Activated T-helper 1 cell treated with anti-CD3 and anti-CD28 coated beads, Interleukin-12 subunit alpha, Interleukin-12 subunit beta, Interleukin-2, Interleukin-4 antibody, amounts not matched to agents 30 ng/mL and 10 ng/mL and 1 ng/mL, durations not matched to agents 14 hours and 24 hours and 36 hours (primary cell): ENCODE data around the gene PRKACB. TPM values are rescaled to one million over a fixed set of nuclear protein-coding genes. Genes with fewer than 3 reads are reported as not detected.

Experiments
- DNase-seq: peaks from one replicate; pipeline ENCODE4 v3.0.0; 2021; ENCODE audit warnings: low spot score
- H3K27ac Mint-ChIP-seq: one replicate; pipeline ENCODE4 v1.8.0; 2021; ENCODE audit warnings: mild to moderate bottlenecking, mixed read lengths
- H3K27me3 Mint-ChIP-seq: one replicate; pipeline ENCODE4 v1.8.0; 2022; ENCODE audit warnings: mild to moderate bottlenecking, moderate library complexity, mixed read lengths; ENCODE audit not compliant: insufficient read depth
- H3K36me3 Mint-ChIP-seq: one replicate; pipeline ENCODE4 v1.8.0; 2021; ENCODE audit warnings: low read depth, mixed read lengths
- H3K4me1 Mint-ChIP-seq: one replicate; pipeline ENCODE4 v1.8.0; 2021; ENCODE audit warnings: low read depth, mixed read lengths
- H3K4me3 Mint-ChIP-seq: one replicate; pipeline ENCODE4 v1.8.0; 2021; ENCODE audit warnings: mild to moderate bottlenecking, moderate library complexity, mixed read lengths
- H3K9me3 Mint-ChIP-seq: one replicate; pipeline ENCODE4 v1.8.0; 2021; ENCODE audit warnings: mixed read lengths
- intact Hi-C: fragments of 100-400 bp; cut with micrococcal nuclease; formaldehyde crosslinking; loops from one replicate; pipeline ENCODE4 v1.15.1; 2024
- total RNA-seq: library from RNA; stranded (reverse); gene quantifications from 2 replicates; pipeline ENCODE4 v1.2.3, GENCODE V29; 2022

Gene PRKACB
- total RNA-seq, 1 donor from 2014 or later, result 20.8 TPM

DNA sequence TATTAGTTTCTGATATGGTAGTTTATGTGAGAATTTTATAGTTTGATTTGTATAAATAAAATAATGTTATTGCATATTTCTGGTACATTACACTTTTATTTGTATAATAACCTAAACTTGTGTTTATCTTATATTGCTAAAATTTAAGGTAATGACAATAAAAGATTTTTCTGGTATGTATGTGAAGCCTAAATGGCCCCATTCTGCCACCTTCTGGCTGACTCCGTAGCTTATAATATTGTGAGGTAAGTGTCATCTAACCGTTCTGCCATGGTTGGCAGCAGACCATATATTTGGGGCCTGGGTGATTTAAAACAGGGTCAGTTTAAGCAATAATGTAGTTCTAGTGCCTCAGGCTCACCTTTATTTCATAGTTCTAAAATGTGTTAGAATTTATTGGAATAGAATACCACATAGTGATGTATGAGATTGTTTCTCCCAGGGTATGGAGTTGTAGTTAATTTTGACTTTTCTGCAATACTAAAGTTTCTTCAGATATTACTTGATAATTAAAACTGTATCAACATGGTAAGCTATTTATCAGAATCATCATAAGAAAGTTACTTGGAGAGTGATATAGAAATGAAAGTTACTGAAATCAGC lies 21.2 kb upstream of the PRKACB start:
- H3K27me3 Mint-ChIP-seq, result no peaks in the 10 kb centered on the region
- intact Hi-C loops, result loop anchor here (1.0 to 5.0 kb wide), 3 partner anchors 126 to 218 kb away; partner anchors contain the start of gene TTLL7
- H3K4me1 Mint-ChIP-seq, result no peaks in the 10 kb centered on the region
- H3K36me3 Mint-ChIP-seq, result no peaks in the 10 kb centered on the region
- H3K27ac Mint-ChIP-seq, result no peak overlapping the region
- no peak overlapping the region for H3K4me3 Mint-ChIP-seq
- DNase-seq, result no peak
- no peaks in the 10 kb centered on the region for H3K9me3 Mint-ChIP-seq

DNA sequence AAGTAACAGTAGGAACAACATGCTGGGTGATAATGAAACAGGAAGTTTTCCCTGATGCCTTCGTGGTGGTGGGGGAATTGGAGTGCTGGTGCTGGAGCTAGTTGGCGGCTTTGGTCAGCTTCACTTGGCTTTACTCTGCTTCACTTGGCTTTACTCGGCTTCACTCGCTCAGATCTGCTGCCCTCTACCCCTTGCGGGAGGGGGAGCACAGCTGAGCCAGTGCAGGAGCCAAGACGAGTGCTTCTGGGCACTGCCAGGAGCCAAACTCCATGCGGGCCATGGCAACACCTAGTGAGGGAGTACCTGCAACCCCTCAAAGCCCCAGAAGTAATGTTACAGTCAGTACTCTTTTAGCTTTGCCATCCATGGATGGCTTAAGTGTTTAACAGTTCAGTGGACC lies 10.6 kb upstream of the PRKACB start:
- Mint-ChIP-seq H3K36me3 (no peaks in the 10 kb centered on the region), H3K27ac (no peak overlapping the region), H3K27me3 (peaks cover 4% of the 10 kb centered on the region), H3K4me1 (no peaks in the 10 kb centered on the region), H3K4me3 (no peak overlapping the region), H3K9me3 (no peaks in the 10 kb centered on the region)
- DNase-seq, result no peak
- intact Hi-C loops, result no loop called here

DNA sequence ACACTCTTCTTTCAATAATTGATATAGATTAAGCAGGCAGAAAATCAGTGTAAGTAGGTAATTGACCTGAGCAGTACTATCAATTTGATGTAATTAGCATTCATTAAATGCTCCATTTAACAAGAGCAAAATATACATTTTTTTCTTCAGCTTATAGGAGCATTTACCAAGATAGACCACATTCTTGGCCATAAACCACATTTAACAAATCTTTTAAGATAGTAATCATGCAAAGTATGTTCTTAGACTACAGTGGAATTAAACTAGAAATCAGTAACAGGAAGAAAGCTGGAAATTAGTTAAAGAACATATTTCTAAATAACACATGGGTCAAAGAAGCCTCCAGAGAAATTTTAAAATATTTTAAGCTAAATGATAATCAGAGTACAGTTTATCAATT lies 8.7 kb upstream of the PRKACB start:
- Mint-ChIP-seq H3K36me3 (no peaks in the 10 kb centered on the region), H3K27me3 (no peaks in the 10 kb centered on the region), H3K9me3 (no peaks in the 10 kb centered on the region), H3K27ac (no peak overlapping the region), H3K4me3 (no peak overlapping the region), H3K4me1 (no peaks in the 10 kb centered on the region)
- DNase-seq, result no peak
- intact Hi-C loops, result no loop called here

DNA sequence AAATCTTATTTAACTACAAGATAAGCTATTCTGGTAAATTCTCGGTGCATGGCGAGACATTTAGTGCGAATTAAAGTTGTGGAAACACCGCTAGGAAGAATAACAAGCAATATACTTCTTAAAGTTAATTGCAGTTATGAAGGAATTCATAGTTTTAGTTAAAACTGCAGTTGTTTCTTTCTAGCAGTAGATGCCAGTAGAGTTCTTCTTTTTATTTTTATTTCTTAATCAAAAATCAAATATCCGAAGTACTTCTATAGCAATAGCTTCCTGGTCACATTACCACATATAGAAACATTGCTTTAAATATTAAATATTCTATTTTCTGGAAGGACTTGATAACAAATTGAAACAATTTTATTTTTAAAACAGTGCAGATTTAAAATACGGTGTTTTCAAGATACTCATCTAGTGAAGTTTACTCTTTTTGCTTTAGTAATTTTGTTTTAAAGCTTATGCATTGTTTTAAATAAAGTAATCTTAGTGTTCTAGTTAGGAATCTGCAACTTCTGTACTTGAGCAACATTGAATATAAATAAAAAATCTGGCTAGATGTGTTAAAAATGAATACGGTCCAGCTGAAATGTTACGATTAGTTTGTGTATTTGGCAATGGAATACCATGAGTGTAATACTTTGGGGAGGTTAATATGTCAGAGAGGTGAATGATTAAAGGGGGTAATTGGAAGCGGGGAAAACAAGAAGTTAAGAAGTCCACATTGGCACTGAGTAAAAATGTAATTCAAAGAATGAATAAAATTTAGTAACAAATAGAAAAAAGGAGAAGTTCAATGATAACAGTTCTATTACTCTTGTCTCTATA lies 2.7 kb upstream of the PRKACB start:
- no peak for DNase-seq
- H3K4me1 Mint-ChIP-seq, result peaks cover 25% of the 10 kb centered on the region
- H3K36me3 Mint-ChIP-seq, result no peaks in the 10 kb centered on the region
- H3K27me3 Mint-ChIP-seq, result no peaks in the 10 kb centered on the region
- no peaks in the 10 kb centered on the region for H3K9me3 Mint-ChIP-seq
- intact Hi-C loops, result loop anchor here (1.0 to 5.0 kb wide), 7 partner anchors 45 to 796 kb away; no protein-coding TSS in a partner anchor
- no peak overlapping the region for H3K27ac Mint-ChIP-seq
- H3K4me3 Mint-ChIP-seq, result no peak overlapping the region

DNA sequence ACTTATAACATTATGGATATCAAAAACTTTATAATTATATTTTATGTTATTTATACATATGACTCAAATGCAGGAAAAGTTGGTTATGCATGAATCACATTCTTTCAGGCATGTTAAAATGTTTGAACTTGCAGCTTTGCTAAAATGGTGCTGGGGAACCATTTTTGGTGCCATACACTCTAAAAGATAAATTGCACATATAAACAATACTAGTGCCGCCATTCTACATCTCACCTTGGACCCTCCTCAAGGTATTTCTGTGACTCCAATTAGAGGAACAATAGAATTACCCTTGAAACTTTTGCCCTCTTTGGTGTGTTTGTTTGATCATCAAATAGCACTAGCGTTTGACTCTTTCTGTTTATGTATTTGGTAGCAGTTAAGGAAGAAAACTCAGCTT lies 997 bp downstream of the PRKACB start:
- Mint-ChIP-seq H3K27ac (peak overlapping the region; percentile 99), H3K36me3 (no peaks in the 10 kb centered on the region), H3K9me3 (no peaks in the 10 kb centered on the region), H3K4me3 (peak overlapping the region; percentile 96), H3K27me3 (no peaks in the 10 kb centered on the region), H3K4me1 (peaks cover 44% of the 10 kb centered on the region)
- intact Hi-C loops, result loop anchor here (1.0 to 5.0 kb wide), 5 partner anchors 546 to 1132 kb away; partner anchors contain the start of genes BCL10, C1orf52 and SSX2IP
- no peak for DNase-seq

DNA sequence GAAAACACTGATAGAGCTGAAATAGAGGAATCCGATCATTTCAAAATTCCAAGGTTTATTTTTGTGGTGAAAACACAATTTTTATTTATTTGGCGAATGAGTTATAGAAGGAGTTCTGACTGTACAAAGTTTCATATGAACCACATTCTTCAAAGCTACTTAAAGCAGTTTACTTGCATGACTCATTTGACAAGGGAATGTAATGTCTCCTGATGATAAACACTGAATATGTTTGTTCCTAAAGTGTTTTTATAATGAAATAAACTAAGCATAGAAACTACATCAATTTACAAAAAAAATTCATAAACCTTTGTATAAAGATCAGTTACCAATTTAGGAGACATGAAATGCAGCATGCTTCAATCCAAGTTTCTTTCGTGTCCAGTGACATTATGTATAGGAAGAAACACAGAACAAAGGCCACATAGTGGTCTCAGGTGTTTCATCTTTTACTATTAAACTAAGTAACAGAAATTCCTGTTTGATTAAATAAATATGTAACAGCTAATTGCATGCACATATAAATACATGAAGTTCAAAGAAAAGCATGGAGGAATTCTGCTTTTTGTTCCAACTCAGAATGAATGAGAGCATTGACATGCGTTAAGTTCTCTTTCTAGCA lies 2.5 kb downstream of the PRKACB start:
- peak overlapping the region; percentile 75 for H3K27ac Mint-ChIP-seq
- peak overlapping the region; percentile 80 for H3K4me3 Mint-ChIP-seq
- no peaks in the 10 kb centered on the region for H3K27me3 Mint-ChIP-seq
- intact Hi-C loops, result loop anchor here (1.0 to 5.0 kb wide), 6 partner anchors 20 to 1131 kb away; partner anchors contain the start of genes BCL10, C1orf52, GNG5 and RPF1
- peaks cover 5% of the 10 kb centered on the region for H3K36me3 Mint-ChIP-seq
- DNase-seq, result no peak
- peaks cover 53% of the 10 kb centered on the region for H3K4me1 Mint-ChIP-seq
- peaks cover 6% of the 10 kb centered on the region for H3K9me3 Mint-ChIP-seq

DNA sequence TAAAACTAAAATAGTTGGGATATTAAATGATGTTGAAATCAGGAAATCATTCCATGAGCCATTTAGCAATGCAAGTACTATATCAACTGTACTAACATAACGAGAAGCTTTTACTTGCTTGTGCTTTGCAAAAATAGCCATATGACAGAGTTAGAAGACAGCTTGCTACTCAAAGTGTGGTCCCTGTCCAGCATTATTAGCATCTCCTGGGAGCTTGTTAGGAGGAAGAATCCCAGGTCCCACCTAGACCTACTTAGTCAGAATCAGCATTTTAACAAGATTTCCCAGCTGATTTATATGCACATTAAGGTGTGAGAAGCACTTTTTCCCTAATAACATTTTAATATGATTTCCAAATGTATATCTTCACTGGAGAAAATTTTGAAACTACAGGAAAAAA lies 4.7 kb downstream of the PRKACB start:
- Mint-ChIP-seq H3K9me3 (peaks cover 6% of the 10 kb centered on the region), H3K4me1 (peaks cover 66% of the 10 kb centered on the region), H3K36me3 (peaks cover 12% of the 10 kb centered on the region), H3K27me3 (no peaks in the 10 kb centered on the region), H3K27ac (no peak overlapping the region), H3K4me3 (no peak overlapping the region)
- no peak for DNase-seq
- intact Hi-C loops, result loop anchor here (5.0 kb wide), 2 partner anchors 1109 to 1129 kb away; partner anchors contain the start of genes BCL10 and C1orf52

DNA sequence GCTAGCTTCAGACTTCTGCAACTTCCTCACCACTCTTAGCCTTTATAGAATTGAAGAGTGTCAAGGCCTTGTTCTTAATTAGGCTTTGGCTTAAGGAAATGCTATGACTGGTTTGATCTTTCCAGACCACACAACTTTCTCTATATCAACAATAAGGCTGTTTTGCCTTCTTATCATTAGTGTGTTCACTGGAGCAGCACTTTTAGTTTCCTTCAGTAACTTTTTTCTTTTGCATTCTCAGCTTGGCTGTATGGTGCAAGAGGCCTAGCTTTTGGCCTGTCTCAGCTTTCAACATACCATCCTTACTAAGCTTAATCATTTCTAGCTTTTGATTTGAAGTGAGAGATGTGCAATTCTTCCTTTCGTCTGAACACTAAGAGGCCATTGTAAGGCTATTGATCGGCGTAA lies 8.6 kb downstream of the PRKACB start:
- Mint-ChIP-seq H3K4me1 (peaks cover 64% of the 10 kb centered on the region), H3K27ac (peak overlapping the region; percentile 30), H3K4me3 (no peak overlapping the region)

DNA sequence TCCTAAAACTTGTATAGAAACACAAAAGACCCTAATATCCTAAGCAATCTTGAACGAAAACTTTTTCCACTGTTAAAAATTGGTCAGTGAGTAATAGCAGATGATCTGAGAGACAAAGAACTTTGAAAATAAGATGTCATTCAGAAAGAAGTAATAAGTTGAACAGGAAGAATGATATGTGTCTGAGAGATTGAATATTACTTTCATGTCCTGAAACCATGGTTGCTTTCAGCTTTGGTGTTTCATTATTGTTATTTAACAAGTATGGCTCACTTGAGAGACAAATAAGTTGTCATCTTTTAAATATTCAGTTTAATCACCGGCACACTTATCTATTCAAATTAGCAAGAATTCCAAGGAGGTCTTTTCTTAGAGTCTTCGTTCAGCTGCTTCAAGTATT lies 11.4 kb downstream of the PRKACB start:
- Mint-ChIP-seq H3K27ac (no peak overlapping the region), H3K4me3 (no peak overlapping the region), H3K27me3 (no peaks in the 10 kb centered on the region), H3K36me3 (peaks cover 27% of the 10 kb centered on the region), H3K4me1 (peaks cover 55% of the 10 kb centered on the region), H3K9me3 (peaks cover 8% of the 10 kb centered on the region)
- intact Hi-C loops, result no loop called here
- no peak for DNase-seq

More for the DNA sequence above, 8.6 kb downstream of the PRKACB start:
- H3K27me3 Mint-ChIP-seq, result no peaks in the 10 kb centered on the region
- peaks cover 9% of the 10 kb centered on the region for H3K9me3 Mint-ChIP-seq
- peaks cover 23% of the 10 kb centered on the region for H3K36me3 Mint-ChIP-seq
- intact Hi-C loops, result loop anchor here (1.0 kb wide), 1 partner anchor 8 kb away; the partner anchor contains the start of gene PRKACB
- DNase-seq, result no peak

DNA sequence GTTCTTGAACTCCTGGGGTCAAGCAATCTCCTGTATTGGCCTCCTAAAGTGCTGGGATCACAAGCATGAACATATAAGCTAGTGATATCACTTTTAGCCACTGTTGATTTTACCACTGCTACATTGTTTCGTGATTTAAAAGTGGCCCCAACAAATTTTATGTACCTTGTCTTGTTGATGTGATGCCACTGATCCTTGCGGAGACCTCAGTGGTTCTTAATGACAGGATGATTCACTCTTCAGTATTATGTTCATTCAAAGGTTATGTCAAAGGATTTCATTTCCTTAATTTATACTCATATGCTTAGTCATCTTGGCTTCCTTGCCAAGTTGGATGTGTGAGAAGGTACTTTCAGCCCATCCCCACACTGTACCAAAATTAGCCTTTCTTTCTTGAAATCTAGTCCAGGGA lies 12.1 kb downstream of the PRKACB start:
- Mint-ChIP-seq H3K36me3 (peaks cover 23% of the 10 kb centered on the region), H3K4me3 (no peak overlapping the region), H3K27me3 (no peaks in the 10 kb centered on the region), H3K9me3 (peaks cover 3% of the 10 kb centered on the region), H3K27ac (no peak overlapping the region), H3K4me1 (peaks cover 53% of the 10 kb centered on the region)
- no peak for DNase-seq
- intact Hi-C loops, result no loop called here

DNA sequence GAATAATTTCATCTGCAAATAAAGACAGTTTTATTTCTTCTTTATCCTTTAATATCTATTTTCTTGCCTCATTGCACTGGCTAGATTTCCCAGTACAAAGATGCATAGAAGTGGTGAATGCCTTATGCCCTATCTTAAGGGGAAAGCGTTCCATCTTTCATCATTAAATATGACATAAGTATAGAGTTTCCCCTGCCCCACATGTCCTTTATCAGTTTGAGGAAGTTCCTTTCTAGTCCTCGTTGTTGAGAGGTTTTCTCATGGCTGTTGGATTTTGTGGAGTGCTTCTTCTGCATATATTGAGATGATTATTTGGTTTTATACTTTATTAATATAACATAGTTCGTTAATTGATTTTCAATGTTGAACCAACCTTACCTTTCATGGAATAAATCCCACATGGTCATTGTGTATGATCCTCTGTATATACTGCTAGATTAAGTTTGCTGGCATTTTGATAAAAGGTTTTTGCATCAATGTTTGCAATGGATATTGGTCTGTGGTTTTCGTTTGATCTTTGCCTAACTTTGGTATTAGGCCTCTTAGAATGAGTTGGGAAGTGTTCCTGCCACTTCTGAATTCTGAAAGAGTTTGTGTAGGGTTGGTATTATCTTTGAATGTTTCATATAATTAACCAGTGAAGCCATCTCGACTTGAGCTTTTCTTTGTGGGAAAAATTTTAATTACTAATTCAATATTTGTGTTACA lies 15.6 kb downstream of the PRKACB start:
- H3K4me3 Mint-ChIP-seq, result no peak overlapping the region
- no peak overlapping the region for H3K27ac Mint-ChIP-seq
- peaks cover 37% of the 10 kb centered on the region for H3K4me1 Mint-ChIP-seq
- H3K27me3 Mint-ChIP-seq, result no peaks in the 10 kb centered on the region
- no peak for DNase-seq
- peaks cover 3% of the 10 kb centered on the region for H3K9me3 Mint-ChIP-seq
- peaks cover 11% of the 10 kb centered on the region for H3K36me3 Mint-ChIP-seq
- intact Hi-C loops, result no loop called here

DNA sequence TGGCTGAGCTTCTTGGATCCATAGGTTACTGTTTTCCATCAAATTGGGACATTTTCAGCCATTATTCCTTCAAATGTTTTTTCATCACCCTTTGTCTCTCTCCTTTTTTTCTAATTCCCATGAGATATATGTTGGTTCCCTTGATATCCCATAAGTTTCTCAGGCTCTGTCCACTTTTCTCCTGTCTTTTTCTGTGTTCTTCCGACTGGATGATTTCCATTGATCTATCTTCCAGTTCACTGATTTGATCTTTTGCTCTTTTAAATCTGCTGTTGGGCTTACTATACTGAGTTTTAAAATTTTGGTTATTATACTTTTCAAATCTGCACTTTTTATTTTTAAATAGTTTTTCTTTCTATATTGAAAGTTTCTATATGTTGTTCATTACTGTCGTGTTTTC lies 18.2 kb downstream of the PRKACB start:
- H3K36me3 Mint-ChIP-seq, result peaks cover 6% of the 10 kb centered on the region
- no peak overlapping the region for H3K4me3 Mint-ChIP-seq
- no peaks in the 10 kb centered on the region for H3K27me3 Mint-ChIP-seq
- no peaks in the 10 kb centered on the region for H3K9me3 Mint-ChIP-seq
- intact Hi-C loops, result no loop called here
- H3K4me1 Mint-ChIP-seq, result peaks cover 26% of the 10 kb centered on the region
- no peak overlapping the region for H3K27ac Mint-ChIP-seq
- DNase-seq, result no peak
